A673 (cell line): Measurements from ENCODE around the gene GAS2L2. TPM values are rescaled to one million over a fixed set of nuclear protein-coding genes. Genes with fewer than 3 reads are reported as not detected.

Source experiments
- BruUV-seq: library from RNA; stranded (reverse); fragments of 400-500 nt; replicated peaks from 2 replicates; lab custom pipeline; 2021; lab: Mats Ljungman, UMichigan
- CTCF ChIA-PET: fragments of 300-600 bp; sonication (Branson Sonifier 250); formaldehyde crosslinking; loops from one replicate; lab custom pipeline; 2022; ENCODE audit warnings: antibody characterized with exemption; lab: Charles Lee
- POLR2A ChIA-PET: fragments of 300-600 bp; sonication (Branson Sonifier 250); formaldehyde crosslinking; loops from one replicate; lab custom pipeline; 2022; ENCODE audit warnings: antibody characterized with exemption; ENCODE audit not compliant: low non-redundant PET; lab: Charles Lee
- DNase-seq: peaks from one replicate; pipeline ENCODE4 v3.0.0-alpha.2; 2015; ENCODE audit warnings: low spot score
- H3K27ac ChIP-seq: fragments of 200-600 bp; sonication (generic); 2 replicates; pipeline ENCODE4 v1.5.1; 2016; ENCODE audit warnings: mixed run types, low read depth, mild to moderate bottlenecking, mixed read lengths, antibody characterized with exemption, low read length; ENCODE audit not compliant: poor library complexity, severe bottlenecking
- H3K27me3 ChIP-seq: fragments of 200-600 bp; sonication (generic); replicated peaks from 2 replicates; pipeline ENCODE4 v1.6.1; 2017; ENCODE audit warnings: mixed run types, low read depth, mild to moderate bottlenecking, mixed read lengths, antibody characterized with exemption, low read length; ENCODE audit not compliant: insufficient read depth, poor library complexity
- H3K36me3 ChIP-seq: fragments of 200-600 bp; sonication (generic); 2 replicates; pipeline ENCODE4 v1.6.1; 2016; ENCODE audit warnings: mixed run types, mild to moderate bottlenecking, mixed read lengths, antibody characterized with exemption, low read length; ENCODE audit not compliant: insufficient read depth, poor library complexity, severe bottlenecking
- H3K4me1 ChIP-seq: fragments of 200-600 bp; sonication (generic); 2 replicates; pipeline ENCODE4 v1.6.1; 2017; ENCODE audit warnings: mixed run types, mild to moderate bottlenecking, mixed read lengths, antibody characterized with exemption, low read length; ENCODE audit not compliant: insufficient read depth, poor library complexity, severe bottlenecking
- H3K4me3 ChIP-seq: fragments of 200-600 bp; sonication (generic); 2 replicates; pipeline ENCODE4 v1.5.1; 2016; ENCODE audit warnings: low read depth, mixed run types, mild to moderate bottlenecking, mixed read lengths, low read length; ENCODE audit not compliant: poor library complexity, severe bottlenecking
- H3K9me3 ChIP-seq: fragments of 200-600 bp; sonication (generic); 2 replicates; pipeline ENCODE4 v1.6.1; 2016; ENCODE audit warnings: mixed run types, low read depth, mild to moderate bottlenecking, mixed read lengths, antibody characterized with exemption, low read length; ENCODE audit not compliant: poor library complexity, severe bottlenecking
- EZH2 ChIP-seq: fragments of 200-600 bp; sonication (generic); IDR thresholded peaks from 2 replicates; pipeline ENCODE4 v1.6.1; 2017; ENCODE audit warnings: borderline replicate concordance, low read depth, mild to moderate bottlenecking, mixed read lengths, antibody characterized with exemption, low read length; ENCODE audit not compliant: poor library complexity, severe bottlenecking
- intact Hi-C: fragments of 100-400 bp; cut with micrococcal nuclease; formaldehyde crosslinking; loops from one replicate; pipeline ENCODE4 v1.10.0; 2022; ENCODE audit not compliant: unreplicated experiment
- total RNA-seq: library from RNA; stranded (reverse); gene quantifications from 2 replicates; pipeline ENCODE4 v1.2.3, GENCODE V29; 2021
- TF ChIP-seq, protein P1 (sequence below): fragments of 300-800, 200-600 bp; sonication (generic); conservative IDR thresholded peaks from 2 replicates; pipeline ENCODE4 v1.5.1; 2017; ENCODE audit warnings: low read depth, mild to moderate bottlenecking, antibody characterized with exemption, low read length, moderate library complexity, mixed read lengths

The GAS2L2 gene
- total RNA-seq, 1 experiment from 2014 or later = not detected

DNA sequence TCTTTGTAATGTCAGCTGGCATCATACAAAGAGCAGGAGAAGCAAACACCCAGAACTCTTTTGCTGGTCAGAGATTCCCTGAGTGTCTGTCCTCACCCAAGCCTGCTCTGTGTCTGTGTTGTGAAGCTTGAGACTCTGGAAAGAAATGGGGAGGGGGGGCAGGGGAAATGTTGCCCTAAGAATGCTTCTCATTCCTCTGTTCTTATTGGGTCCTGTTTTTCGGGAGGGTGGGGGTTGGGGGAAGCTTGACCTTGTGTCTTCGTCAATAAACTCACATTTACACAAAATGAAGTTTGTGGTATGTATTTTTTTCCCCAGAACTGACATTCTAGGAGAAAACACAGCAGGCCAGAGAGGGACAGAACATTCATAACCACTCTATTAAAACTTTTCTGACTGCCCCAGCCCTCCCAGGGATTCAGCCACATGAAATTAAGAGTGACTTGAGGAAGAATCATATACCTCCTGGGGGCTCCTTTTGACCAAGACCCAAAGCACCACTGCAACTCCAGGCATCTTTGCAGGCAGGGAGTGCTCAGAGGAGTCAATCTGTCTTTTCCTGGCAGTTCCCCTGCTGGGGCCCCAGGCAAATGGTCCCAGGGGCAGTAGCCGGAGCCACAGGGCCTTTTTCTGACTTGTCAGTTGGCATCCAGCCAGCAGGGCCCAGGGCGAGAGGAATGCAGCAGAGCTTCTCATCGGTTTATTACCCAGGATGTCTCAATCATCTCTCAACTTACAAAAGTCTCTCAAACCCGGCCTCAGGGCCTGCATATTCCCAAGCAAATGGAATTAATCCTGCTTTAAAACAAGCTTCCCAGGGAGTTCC, 26.7 kb downstream of the GAS2L2 start:
- CTCF ChIA-PET = interaction anchor here (0.6 kb wide), 1 partner anchor 72 kb away, joined by 4 read pairs; no protein-coding TSS in a partner anchor
- BruUV-seq = no TSS peak
- intact Hi-C loops = no loop called here
- H3K36me3 ChIP-seq = peaks cover 4% of the 10 kb centered on the region
- H3K4me1 ChIP-seq = peaks cover 12% of the 10 kb centered on the region
- no peaks in the 10 kb centered on the region for H3K9me3 ChIP-seq
- H3K27ac ChIP-seq = no peak overlapping the region
- H3K4me3 ChIP-seq = no peak overlapping the region
- peak; percentile 76 for DNase-seq
- no peaks in the 10 kb centered on the region for H3K27me3 ChIP-seq
- POLR2A ChIA-PET = no interaction called here
- TF ChIP-seq, protein P1, sequence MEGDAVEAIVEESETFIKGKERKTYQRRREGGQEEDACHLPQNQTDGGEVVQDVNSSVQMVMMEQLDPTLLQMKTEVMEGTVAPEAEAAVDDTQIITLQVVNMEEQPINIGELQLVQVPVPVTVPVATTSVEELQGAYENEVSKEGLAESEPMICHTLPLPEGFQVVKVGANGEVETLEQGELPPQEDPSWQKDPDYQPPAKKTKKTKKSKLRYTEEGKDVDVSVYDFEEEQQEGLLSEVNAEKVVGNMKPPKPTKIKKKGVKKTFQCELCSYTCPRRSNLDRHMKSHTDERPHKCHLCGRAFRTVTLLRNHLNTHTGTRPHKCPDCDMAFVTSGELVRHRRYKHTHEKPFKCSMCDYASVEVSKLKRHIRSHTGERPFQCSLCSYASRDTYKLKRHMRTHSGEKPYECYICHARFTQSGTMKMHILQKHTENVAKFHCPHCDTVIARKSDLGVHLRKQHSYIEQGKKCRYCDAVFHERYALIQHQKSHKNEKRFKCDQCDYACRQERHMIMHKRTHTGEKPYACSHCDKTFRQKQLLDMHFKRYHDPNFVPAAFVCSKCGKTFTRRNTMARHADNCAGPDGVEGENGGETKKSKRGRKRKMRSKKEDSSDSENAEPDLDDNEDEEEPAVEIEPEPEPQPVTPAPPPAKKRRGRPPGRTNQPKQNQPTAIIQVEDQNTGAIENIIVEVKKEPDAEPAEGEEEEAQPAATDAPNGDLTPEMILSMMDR = no peak
- no peak for TF ChIP-seq EZH2

DNA sequence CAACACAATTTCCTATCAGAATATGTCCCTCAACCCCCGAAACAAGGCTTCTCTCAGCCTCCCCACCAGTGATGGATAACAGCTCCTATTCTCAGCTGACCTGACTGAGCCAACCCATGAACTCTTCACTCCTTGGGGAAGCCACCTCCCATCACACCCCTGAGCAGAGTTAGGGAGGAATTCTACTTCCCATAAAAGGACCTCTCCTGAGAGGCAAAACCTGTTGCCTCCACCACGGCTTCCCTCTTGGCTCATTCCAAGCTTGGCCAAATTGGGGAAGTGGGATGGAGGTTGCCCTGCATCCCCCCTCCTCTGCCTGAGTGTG, 27.3 kb downstream of the GAS2L2 start:
- ChIA-PET POLR2A (no interaction called here), CTCF (interaction anchor here (0.6 kb wide), 1 partner anchor 72 kb away, joined by 4 read pairs; no protein-coding TSS in a partner anchor)
- H3K27ac ChIP-seq = no peak overlapping the region
- peaks cover 4% of the 10 kb centered on the region for H3K36me3 ChIP-seq
- intact Hi-C loops = no loop called here
- no peak for DNase-seq
- no peaks in the 10 kb centered on the region for H3K27me3 ChIP-seq
- no peaks in the 10 kb centered on the region for H3K9me3 ChIP-seq
- TF ChIP-seq, protein P1 = no peak
- TF ChIP-seq EZH2 = no peak
- no TSS peak for BruUV-seq
- peaks cover 12% of the 10 kb centered on the region for H3K4me1 ChIP-seq
- H3K4me3 ChIP-seq = no peak overlapping the region

DNA sequence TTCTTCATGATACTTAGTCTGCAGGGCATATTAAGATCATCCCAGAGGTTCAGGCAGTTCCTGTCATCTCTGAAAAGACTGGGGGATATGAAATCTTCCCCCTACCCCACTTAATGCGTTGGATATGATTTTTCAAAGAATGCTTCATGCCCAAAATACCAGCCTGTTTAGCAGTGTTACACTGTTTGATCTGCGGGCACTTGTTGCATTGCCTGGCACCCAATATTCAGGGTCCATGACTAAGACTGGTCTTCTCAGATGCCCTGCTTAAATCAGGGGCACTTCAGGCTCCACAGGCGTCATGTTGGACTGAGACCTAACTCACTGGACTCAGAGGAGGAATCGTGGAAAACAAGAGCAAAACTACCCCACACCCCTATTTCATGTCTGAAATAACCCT, 28.0 kb downstream of the GAS2L2 start:
- Histone ChIP-seq H3K27ac (no peak overlapping the region), H3K4me3 (no peak overlapping the region), H3K9me3 (no peaks in the 10 kb centered on the region), H3K27me3 (no peaks in the 10 kb centered on the region), H3K4me1 (peaks cover 12% of the 10 kb centered on the region), H3K36me3 (peaks cover 4% of the 10 kb centered on the region)
- TF ChIP-seq, protein P1 = no peak
- no peak for TF ChIP-seq EZH2
- no peak for DNase-seq
- POLR2A ChIA-PET = no interaction called here
- CTCF ChIA-PET = no interaction called here
- BruUV-seq = no TSS peak
- intact Hi-C loops = no loop called here
